DLD1 (cell line): ENCODE measurements around the gene CCDC117.

Experiments used
- in situ Hi-C: cut with HindIII; loops from 2 replicates; pipeline ENCODE4 v1.10.0; 2017; ENCODE audit warnings: low sequenced_read_pairs

CCDC117 gene

GRCh38 chr22:28769394-28770085 is 3.0 kb upstream of the CCDC117 start:
- in situ Hi-C loops = no loop called here

GRCh38 chr22:28771195-28771791 is 1.2 kb upstream of the CCDC117 start:
- in situ Hi-C loops = no loop called here

DNA sequence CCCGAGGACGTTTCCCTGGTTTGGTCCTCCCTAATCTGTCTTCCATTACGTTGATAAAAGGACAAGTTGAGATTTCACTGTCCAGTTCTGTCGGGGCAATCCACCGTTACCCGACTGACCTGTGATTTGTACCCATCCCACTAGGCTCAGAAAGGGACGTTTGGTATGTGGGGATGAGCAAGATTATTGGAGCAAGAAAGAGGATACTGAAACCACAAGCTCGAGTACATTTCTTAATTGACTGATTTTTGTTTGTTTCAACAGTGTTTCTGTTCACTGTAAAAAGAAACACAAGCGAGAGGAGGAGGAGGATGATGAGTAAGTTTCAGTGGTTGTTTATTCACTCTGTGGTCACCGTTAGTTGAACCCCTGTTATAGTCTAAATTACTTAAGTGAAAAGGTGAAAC is 969 bp downstream of the CCDC117 start:
- in situ Hi-C loops = no loop called here

DNA sequence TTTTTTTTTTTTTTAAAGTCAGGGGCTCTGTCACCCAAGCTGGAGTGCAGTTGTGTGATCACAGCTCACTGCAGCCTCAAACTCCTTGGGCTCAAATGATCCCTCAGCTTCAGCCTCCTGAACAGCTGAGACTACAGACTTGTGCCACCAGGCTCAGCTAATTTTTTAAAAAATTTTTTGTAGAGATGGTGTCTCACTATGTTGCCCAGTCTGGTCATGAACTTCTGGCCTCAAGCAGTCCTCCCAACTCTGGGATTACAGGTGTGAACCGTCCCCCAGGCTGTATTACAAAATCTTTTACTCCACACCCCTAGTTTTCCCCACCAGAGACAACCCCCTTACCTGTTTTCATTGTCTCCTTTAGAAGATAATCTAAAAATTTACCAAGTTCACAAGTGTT is 1.9 kb downstream of the CCDC117 start:
- in situ Hi-C loops = no loop called here

DNA sequence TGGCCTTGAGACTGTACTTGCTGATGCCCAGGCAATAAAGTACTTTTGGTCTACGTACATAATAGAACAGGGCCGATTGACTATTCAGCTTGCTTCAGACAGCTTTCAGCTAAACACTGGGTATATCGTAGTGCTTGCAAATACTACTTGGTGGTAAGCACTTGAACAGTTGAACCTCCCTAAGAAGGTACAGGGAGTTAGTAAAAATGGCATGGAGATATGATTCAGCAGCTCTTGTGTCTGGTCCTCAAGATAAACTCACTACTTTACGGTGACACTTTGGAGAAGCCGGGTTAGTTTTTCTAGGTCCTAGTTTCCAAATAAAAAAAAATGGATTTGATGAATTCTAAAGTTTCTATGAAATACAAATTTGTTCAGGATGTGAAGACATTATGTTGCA is 7.3 kb downstream of the CCDC117 start:
- in situ Hi-C loops = no loop called here

- in situ Hi-C loops = no loop called here
Observed at GRCh38 chr22:28780296-28780695, 7.8 kb downstream of the CCDC117 start.

GRCh38 chr22:28783786-28784671 is 11.5 kb downstream of the CCDC117 start:
- in situ Hi-C loops = no loop called here

DNA sequence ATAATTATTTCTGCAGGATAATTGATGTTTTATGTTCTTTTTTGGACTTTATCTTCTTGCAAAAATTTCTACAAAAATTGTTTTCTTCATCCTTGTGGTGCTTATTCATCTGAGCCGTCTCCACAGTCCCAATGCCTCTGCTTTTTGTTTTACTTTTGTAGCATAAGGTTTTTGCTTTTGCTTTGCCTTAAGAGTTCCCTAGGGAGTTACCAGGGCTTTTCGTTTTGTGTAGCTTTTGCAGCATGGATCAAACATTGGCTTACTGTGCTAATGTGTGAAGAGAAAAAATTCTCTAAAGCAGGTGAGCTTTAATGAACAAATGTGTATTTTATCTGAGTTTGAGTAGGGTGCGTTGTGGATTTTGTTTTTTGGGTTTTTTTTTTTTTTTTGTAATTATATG is 16.1 kb downstream of the CCDC117 start:
- in situ Hi-C loops = no loop called here

DNA sequence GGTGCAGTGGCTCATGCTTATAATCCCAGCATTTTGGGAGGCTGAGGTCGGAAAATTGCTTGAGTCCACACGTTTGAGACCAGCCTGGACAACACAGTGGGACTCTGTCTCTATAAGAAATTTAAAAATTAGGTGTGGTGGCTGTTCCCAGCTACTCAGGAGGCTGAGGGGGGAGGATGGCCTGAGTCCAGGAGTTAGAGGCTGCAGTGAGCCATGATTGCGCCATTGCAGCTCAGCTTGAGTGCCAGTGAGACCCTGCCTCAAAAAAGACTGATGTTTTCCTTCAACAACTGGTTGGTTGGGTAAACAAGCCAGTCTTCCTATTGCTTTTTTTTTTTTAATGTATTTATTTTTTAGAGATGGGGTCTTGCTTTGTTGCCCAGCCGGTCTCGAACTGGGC is 18.6 kb downstream of the CCDC117 start:
- in situ Hi-C loops = no loop called here

- in situ Hi-C loops = no loop called here
Observed at GRCh38 chr22:28791841-28792490, 19.5 kb downstream of the CCDC117 start.

GRCh38 chr22:28792491-28793383 is 20.2 kb downstream of the CCDC117 start:
- in situ Hi-C loops = no loop called here

GRCh38 chr22:28793976-28794584 is 21.6 kb downstream of the CCDC117 start:
- in situ Hi-C loops = no loop called here

DNA sequence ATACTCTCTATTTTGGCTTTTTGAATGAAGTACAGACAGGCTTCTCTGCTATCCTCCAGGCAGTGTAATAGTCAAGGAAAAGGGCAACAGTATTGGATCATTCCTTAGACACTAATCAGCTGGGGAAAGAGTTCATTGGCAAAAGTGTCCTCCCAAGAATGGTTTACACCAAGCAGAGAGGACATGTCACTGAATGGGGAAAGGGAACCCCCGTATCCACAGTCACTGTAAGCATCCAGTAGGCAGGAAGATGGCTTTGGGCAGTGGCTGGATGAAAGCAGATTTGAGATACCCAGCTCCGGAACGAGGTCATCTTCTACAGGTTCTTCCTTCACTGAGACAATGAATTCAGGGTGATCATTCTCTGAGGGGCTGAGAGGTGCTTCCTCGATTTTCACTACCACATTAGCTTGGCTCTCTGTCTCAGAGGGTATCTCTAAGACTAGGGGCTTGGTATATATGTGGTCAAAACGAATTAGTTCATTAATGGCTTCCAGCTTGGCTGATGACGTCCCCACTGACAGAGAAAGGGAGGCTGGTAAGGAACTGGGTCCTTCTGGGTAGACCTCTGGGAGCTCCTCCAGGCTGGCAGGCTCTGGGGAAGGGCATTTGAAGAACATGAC is 22.7 kb downstream of the CCDC117 start:
- in situ Hi-C loops = no loop called here

DNA sequence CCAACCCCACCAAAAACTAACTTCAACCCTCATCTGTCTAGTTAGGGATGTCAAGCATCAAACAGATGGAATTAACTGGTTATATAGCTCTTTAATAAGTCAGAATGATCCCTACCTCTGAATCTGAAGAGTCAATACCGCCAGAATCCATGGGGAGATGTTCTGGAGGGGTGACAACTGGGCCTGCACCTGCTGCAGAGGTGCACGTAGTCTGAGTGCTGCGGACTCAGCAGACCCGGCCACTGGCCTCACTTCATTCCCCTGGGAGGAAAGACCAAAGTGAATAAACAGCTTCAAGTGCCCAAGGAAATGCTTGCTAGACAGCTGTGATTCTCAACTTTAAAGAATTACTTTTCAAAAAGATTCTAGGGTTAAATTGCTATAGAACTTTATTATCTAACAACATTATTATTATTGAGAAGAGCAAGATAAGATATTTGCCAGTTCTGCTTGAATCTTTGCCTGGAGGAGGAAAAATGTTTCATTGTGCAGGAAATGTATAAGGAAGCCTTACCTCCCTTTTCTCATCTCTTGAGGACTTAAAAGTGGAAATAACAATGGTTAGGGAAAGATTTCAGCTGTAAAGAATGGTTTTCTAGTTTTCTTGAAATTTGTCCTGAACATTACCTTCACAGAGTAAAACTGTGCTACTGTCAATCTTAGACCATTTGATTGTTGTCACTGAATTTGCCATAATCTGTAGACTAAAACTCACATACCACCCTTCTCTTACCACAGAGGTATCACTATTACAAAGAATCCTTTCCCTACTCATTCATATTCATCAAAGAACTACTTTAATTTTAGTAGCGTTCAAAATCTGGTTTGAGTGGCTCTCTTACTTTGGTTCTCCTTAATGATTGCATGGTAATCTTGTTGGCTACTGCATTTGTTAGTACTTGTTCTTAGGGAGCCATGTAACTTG is 23.7 kb downstream of the CCDC117 start:
- in situ Hi-C loops = no loop called here

DNA sequence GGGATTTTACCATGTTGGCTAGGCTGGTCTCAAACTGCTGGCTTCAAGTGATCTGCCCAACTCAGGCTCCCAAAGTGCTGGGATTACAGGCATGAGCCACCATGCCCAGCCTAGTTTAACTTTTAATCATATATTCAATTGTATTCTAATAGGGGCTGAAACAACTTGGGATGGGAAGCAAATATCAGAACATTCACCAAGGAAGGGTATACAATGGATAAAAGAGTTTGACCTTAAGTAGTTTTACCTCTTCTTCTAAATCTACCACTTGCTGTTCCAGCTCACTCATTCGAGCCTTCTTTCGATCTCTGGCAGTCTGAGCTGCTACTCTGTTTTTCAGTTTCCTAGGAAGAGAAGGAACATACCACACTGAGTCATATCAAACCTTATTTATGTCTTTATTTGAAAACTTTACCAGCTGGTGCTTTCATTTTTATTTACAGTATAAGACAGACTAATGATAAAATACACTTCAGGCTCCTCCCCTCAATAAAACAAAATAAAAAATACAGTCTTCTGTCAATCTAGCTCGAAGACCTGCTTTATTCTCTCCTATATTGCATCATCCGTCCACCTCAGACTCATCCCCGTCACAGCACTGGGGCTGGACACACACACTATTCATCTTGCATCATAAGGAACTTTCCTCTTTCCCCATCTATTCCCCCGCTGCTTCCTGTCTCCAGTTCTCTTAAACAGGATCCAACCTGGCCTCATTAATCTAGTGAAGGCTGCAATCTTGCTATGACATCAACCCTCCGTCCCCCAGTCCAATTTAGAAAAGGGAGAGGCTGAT is 26.5 kb downstream of the CCDC117 start:
- in situ Hi-C loops = no loop called here

- in situ Hi-C loops = no loop called here
Observed at GRCh38 chr22:28799606-28800307, 27.3 kb downstream of the CCDC117 start.
